Activated naive CD8-positive, alpha-beta T cell treated with anti-CD3 and anti-CD28 coated beads, Interleukin-2, amount 50 U/mL, for 16 hours (primary cell): ENCODE results near the gene C16orf86.
"Not testable (repeated sequence)": the region's sequence is repeated elsewhere in the genome, so short reads cannot be mapped to it uniquely, and the experiment has no call there.

Experiments used
- DNase-seq: peaks from one replicate; pipeline ENCODE4 v3.0.0-alpha.2; 2020; ENCODE audit warnings: low read depth, low spot score

The C16orf86 gene

DNA sequence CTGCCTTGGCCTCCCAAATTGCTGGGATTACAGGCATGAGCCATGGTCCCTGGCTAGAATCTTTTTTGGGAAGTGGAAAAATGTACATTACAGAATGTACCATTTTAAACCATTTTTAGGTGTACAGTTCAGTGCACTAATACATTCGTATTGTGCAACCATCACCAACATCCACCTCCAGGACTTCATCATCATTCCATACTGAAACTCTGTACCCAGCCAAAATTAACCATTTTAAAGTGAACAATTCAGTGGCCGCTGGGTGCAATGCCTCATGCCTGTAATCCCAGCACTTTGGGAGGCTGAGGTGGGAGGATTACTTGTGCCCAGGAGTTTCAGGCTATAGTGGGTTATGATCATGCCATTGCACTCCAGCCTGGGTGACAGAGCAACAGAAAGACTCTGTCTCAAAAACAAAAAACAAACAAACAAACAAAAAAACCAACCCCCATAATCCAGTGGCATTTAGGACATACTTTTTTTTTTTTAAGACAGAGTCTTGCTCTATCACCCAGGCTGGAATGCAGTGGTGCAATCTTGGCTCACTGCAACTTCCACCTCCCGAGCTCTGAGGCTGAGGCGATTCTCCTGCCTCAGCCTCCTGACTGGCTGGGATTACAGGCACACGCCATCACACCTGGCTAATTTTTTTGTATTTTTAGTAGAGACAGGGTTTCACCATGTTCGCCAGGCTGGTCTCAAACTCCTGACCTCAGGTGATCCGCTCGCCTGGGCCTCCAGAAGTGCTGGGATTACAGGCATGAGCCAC, 27.1 kb downstream of the C16orf86 start:
- not testable (repeated sequence) for DNase-seq

DNA sequence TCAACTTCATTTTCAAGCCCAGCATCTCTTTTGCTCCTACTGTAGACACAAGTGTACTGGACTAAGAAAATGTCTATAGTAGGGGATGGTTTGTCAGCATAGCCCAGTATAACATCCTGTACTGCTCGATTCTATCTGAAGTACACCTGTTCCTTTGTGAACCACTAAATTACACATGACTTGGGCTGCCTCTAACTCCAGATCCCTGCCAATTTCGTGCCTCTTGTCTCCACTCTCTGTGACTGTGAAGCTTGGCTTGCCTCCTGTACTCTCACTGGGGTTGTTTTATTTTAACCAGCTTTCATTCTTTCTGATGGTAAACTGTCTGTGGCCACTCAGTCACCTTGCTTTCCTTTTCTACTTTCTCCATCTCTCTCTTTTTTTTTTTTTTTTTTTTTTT, 28.0 kb downstream of the C16orf86 start:
- no peak for DNase-seq

DNA sequence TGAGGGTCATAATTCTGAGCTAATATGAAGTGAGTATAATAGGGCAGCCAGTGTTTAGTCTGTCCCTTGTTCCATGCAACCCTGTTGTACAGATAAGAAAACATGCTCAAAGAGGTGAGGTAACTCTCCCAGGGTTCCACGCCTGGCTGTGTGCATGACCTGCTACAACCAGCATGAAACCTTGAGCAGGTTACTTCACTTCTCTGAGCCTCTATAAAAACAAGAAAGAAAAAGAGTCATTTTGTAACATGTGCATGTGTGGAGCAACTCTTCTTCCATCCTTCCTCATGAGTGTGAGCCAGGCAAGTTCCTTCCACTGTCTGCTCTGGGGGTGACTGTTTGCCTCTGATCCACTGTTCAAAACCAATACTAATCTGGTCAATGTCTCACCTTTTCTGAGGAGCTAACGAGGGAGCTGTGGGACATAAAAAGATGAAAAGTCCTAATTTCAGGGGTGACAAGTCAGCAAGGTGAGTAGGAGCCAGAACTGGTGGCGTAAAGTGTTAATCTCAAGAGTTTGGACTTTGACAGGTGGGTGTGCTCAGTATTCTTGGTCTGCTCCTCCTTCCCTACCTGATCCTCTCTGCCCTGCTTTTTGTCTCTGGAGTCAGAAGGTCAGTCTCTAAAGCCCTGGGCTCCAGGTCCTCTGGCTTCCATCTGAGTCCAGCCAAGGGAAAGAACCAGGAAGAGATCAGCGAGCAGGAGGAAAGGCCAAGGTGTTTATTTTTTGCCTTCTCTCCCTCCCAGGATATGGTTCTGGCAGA, 31.0 kb downstream of the C16orf86 start:
- no peak for DNase-seq

DNA sequence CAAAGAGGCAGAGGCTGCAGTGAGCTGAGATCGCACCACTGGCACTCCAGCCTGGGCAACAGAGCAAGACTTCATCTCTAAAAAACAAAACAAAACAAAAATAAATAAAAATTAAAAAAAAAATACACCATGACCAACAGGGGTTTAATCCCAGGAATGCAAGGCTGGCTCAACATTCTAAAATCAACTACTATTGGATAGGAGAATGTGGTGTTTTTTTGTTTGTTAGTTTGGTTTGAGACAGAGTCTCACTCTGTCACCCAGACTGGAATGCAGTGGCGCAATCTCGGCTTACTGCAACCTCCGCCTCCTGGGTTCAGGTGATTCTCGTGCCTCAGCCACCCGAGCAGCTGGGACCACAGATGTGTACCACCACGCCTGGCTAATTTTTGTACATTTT, 32.7 kb downstream of the C16orf86 start:
- DNase-seq = no peak

DNA sequence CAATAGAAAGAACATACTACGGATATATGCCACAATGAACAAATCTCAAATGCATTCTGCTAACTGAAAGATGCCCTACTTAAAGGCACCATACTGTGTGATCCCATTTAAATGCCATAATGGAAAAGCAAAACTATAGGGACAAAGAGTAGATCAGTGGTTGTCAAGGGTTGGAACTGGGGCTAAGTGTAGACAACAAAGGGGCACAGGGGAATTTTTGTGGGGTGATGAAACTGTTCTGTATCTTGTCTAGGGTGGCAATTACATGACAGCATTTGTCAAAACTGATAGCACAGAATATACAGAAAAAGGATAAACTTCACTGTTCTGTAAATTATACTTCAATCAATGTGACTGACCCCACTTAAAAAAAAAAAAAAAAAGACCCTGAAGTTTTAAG, 34.8 kb downstream of the C16orf86 start:
- no peak for DNase-seq

DNA sequence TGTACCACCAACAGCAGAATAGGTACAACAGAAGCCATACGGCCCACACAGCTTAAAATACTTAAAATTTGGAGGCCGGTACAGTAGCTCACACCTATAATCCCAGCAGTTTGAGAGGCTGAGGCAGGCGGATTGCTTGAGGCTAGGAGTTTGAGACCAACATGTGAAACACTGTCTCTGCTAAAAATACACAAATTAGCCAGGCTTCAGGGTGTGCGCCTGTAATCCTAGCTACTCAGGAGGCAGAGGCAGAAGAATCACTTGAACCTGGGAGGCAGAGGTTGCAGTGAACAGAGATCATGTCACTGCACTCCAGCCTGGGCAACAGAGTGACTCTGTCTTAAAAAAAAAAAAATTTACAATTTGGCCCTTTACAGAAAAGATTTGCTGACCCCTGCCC, 35.5 kb downstream of the C16orf86 start:
- DNase-seq = no peak

DNA sequence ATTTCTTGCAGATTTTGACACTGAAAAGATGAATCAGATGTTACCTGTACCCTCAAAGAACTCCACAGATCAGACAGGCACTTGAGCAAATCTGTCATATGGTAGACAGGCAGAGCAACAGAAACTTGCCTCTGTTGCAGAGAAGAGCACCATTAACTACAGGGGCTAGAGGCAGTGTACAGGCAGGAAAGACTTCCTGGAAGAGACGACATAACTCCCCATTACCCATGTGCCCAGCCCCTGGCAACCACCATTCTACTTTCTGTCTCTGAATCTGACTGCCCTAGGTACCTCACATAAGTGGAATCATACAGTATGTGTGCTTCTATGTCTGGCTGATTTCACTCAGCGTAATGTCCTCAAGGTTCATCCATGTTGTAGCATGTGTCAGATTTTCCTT, 37.0 kb downstream of the C16orf86 start:
- no peak for DNase-seq

DNA sequence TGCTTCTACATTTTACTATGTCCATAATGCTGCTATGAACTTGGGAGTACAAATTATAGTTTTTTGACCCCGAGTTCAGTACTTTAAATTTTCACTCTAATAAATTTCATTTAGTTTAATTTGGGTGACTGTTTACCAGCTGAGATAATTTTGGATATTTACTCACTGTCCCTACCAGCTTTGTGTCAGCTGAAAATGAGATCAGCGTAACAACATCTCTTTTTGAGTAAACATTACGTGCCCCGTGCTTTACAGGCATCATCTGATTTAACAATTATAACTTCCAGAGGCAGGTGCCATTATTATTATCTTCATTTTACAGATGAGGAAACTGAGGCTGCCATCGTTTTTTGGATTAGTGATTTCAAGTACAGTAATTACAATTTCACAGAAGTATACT, 37.5 kb downstream of the C16orf86 start:
- no peak for DNase-seq

DNA sequence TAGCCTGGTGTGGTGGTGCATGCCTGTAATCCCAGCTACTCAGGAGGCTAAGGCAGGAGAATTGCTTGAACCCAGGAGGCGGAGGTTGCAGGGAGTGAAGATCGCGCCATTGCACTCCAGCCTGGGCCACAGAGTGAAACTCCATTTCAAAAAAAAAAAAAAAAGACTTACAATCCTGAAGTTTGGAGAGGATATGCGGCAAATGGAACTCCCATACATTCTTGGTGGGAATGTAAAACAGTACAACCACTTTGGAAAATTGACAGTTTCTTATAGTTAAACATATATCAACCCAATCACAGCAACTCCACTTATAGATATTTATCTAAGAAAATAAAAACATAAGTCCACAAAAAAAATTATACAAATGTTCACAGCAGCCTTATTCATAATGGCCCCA, 40.6 kb downstream of the C16orf86 start:
- DNase-seq = no peak

DNA sequence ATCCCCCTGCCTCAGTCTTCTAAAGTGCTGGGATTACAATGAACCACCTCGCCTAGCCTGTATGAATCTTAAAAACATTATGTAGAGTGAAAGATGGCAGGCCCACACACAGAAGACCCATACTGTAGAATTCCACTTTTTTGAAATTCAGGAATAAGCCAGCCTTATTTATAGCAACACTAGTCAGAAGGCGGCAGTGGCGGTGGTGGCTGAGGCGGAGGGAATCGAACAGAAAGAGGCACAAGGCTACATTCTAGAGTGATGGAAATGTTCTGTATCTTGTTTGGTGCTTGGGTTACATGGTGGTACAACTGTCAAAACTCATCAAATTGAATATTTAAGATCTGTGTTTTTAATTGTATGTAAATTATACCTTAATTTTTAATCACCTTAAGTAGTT, 41.2 kb downstream of the C16orf86 start:
- DNase-seq = no peak

DNA sequence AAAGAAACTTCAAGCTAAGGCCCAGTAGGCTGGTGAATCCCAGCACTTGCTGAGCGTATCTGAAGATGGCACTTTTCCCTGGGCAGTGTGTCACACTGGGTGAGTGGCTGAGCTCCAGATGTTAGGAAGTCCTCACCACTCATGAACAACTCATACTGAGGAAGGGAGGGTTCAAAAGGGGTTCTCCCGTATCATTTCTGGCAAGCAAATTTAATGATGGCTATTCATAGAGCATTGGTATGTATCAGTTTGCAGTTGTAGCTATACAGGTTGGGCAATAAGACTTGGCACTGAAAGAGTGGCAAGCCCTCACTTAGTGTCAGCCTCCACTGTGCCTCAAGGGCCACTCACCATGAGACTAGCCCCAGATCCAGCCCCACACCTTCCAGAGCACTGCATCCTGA, 41.8 kb downstream of the C16orf86 start:
- DNase-seq = no peak

DNA sequence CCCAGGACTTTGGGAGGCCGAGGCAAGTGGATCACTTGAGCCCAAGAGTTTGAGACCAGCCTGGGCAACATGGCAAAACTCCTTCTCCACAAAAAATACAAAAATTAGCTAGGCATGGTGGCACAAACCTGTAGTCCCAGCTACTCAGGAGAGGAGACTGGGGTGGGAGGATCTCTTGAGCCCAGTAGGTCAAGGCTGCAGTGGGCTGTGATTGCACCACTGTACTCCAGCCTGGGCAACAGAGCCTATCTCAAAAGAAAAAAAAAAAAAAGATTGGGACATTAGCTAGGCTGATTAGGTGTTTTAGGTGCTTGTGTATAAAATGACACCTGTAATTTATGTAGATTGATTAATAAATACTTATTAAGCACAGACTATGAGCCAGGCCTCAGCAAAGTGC, 42.4 kb downstream of the C16orf86 start:
- no peak for DNase-seq

DNA sequence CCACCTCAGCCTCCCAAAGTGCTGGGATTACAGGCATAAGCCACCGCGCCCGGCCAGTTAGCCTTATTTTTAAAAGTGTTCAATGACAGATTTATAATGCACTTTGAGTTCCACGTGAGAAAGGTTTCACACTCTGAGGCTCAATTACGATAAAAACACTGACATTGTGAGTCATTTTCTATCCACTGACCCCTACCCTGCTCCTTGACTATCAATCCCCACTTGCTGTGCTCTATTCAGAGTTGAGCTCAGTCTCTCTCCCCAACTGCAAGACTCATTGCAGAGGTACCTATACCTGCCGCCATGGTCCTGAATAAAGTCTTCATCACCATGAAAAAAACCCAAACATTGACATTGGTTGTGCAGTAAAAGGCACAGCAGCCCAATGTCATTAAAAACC, 44.0 kb downstream of the C16orf86 start:
- no peak for DNase-seq

DNA sequence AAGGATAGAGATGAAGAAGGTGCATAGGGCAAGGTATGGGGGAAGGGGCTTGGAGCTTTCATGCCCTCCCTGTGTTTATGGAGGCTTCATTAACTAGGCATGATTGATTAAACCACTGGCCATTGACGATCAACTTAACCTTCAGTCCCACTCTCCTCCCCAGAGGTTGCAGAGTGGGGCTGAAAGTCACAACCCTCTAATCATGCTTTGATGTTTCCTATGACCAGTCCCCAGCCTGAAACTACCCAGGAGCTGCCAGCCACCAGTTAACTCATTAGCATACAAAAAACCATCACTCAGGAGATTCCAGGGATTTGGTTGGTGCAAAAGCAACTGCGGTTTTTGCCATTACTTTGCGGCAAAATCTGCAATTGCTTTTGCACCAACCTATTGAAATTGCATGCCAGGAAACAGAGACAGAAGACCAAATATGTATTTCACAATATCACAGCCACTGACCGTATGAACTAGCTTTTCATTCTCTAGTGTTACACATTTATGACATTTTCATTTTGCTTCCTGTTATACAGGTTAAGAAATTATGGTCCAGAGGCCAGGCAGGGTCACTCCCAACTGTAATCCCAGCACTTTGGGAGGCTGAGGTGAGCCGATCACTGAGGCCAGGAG, 47.1 kb downstream of the C16orf86 start:
- DNase-seq = no peak

DNA sequence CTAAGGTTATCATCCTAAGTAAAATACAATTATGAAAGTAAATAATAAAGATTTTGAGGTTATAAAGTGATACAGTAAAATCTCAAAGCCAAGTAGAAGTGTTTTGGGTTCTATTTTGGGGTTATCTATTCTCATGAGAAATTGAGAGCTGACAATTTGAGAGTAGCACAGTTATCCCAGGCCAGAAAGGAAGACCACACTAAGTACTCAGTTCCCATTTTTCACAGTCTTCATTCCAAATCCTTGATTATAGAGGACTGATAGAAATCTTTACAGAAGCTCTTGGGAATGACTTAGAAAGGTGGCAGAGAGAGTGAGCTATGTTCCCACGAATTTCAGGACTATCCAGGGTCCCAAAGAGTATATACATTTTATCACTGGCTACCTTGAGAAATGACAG, 47.9 kb downstream of the C16orf86 start:
- DNase-seq = no peak

DNA sequence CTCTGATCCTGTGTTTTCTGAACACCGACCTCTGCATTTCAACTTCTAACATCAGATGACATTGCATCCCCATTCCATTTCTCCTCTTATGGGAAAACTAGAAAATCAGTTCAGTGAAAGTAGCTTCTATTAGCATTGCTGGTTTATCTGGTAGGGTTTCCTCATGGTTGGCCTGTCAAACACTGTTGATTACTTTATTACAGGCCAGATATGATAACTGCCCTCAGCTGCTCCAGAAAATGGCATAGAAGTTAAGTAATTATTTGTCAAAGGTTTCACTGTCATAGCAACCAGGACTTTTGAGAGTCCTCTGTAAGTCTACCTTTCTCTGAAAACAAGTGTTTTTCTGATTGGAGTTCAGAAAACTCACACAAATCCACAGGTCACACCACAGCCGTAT, 49.5 kb downstream of the C16orf86 start:
- no peak for DNase-seq
